ENCODE measurements around the gene OR52B4. TPM values are rescaled to one million over a fixed set of nuclear protein-coding genes. Genes with fewer than 3 reads are reported as not detected.

OR52B4 gene
- total RNA-seq: not detected
- not detected for polyA plus RNA-seq

DNA sequence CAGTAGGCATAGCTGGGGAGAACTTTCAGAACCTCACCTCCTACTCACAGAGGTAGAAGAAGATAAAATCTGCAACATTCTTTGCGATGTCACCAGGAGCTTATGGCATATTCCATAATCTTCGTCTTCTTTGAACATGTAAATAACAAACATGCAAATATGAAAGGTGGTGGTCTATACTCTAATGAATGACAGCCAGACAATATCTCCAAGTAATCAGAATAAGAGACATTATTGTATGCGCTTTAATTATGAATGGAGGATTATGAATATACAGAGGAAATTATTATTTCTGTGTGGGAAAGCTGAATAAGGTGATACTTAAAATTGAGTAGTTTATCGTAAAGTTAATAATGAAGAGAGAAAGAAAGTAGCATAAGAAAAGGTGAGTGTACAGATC is at the start of gene OR52B4:
TSS of gene OR52B4 (minus strand) at position 101 of the 400 bp plus-strand sequence. CDS start at position 10, 91 bp downstream.
- H3K27ac ChIP-seq (ENCODE audit: low read depth in 1 of 2, low read length in 2 of 2): no peak within 1 kb of the TSS
- H3K4me3 ChIP-seq (ENCODE audit: low read depth in 1 of 3, low read length in 3 of 3): no peak within 1 kb of the TSS
- H3K36me3 ChIP-seq (ENCODE audit: control insufficient read depth in 4 of 4, insufficient read depth in 3 of 4, low read depth in 1 of 4, low read length in 3 of 4): no peaks in the 10 kb centered on the region
- no peaks in the 10 kb centered on the region for H3K9me3 ChIP-seq (ENCODE audit: control insufficient read depth in 4 of 4, low read length in 3 of 4)
- H3K9ac ChIP-seq (ENCODE audit: low read depth in 1 of 2, low read length in 2 of 2): no peak within 1 kb of the TSS
- TF ChIP-seq RAD21 (IDR thresholded peaks at IDR 0.05) (no peak), NR2F2 (IDR thresholded peaks at IDR 0.05) (no peak), JUND (IDR thresholded peaks at IDR 0.05) (no peak), GABPA (IDR thresholded peaks at IDR 0.05 in 1 of 2, conservative IDR thresholded peaks at IDR 0.05 in 1 of 2) (no peak), TAF1 (conservative IDR thresholded peaks at IDR 0.05) (no peak)
- TF ChIP-seq, protein P1, sequence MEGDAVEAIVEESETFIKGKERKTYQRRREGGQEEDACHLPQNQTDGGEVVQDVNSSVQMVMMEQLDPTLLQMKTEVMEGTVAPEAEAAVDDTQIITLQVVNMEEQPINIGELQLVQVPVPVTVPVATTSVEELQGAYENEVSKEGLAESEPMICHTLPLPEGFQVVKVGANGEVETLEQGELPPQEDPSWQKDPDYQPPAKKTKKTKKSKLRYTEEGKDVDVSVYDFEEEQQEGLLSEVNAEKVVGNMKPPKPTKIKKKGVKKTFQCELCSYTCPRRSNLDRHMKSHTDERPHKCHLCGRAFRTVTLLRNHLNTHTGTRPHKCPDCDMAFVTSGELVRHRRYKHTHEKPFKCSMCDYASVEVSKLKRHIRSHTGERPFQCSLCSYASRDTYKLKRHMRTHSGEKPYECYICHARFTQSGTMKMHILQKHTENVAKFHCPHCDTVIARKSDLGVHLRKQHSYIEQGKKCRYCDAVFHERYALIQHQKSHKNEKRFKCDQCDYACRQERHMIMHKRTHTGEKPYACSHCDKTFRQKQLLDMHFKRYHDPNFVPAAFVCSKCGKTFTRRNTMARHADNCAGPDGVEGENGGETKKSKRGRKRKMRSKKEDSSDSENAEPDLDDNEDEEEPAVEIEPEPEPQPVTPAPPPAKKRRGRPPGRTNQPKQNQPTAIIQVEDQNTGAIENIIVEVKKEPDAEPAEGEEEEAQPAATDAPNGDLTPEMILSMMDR (IDR thresholded peaks at IDR 0.05; ENCODE audit: low read depth, low read length, missing input control): no peak
- TF ChIP-seq, protein P2, sequence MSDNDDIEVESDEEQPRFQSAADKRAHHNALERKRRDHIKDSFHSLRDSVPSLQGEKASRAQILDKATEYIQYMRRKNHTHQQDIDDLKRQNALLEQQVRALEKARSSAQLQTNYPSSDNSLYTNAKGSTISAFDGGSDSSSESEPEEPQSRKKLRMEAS (IDR thresholded peaks at IDR 0.05): no peak
- TF ChIP-seq, protein P3, sequence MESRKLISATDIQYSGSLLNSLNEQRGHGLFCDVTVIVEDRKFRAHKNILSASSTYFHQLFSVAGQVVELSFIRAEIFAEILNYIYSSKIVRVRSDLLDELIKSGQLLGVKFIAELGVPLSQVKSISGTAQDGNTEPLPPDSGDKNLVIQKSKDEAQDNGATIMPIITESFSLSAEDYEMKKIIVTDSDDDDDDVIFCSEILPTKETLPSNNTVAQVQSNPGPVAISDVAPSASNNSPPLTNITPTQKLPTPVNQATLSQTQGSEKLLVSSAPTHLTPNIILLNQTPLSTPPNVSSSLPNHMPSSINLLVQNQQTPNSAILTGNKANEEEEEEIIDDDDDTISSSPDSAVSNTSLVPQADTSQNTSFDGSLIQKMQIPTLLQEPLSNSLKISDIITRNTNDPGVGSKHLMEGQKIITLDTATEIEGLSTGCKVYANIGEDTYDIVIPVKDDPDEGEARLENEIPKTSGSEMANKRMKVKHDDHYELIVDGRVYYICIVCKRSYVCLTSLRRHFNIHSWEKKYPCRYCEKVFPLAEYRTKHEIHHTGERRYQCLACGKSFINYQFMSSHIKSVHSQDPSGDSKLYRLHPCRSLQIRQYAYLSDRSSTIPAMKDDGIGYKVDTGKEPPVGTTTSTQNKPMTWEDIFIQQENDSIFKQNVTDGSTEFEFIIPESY (IDR thresholded peaks at IDR 0.05): no peak
- no peak for DNase-seq (ENCODE audit: low spot score)
- no peaks in the 10 kb centered on the region for H3K4me1 ChIP-seq (ENCODE audit: control insufficient read depth in 4 of 4, insufficient read depth in 4 of 4, low read length in 3 of 4)
- no peaks in the 10 kb centered on the region for H3K27me3 ChIP-seq (ENCODE audit: control insufficient read depth in 4 of 4, insufficient read depth in 4 of 4, low read length in 3 of 4)
- WGBS: 86% methylated on average over 4 of the region's 4 CpGs

DNA sequence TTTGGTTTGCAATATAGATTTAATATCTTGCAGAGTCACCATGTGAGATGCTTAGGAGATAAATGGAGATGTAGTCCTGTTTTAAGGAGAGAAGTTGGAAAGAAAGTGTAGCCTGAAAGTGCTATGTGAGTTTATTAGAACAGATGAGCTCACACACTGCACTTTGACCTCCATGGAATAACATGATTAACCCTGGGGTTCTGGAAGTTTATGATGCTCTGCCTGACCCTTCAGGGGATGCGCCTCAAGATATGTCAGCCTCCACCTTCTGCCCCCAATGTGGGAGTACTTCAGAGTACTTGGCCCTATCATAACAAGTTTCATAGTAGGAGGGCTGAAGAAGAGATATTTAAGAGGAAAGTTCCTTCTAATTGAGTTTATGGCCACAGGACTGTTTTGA is 48.6 kb upstream of the OR52B4 start:
- WGBS: 75% methylated on average over 1 of the region's 1 CpG
- no peak for DNase-seq (ENCODE audit: low spot score)
- H3K9ac ChIP-seq (ENCODE audit: low read depth in 1 of 2, low read length in 2 of 2): no peak overlapping the region

More for the DNA sequence above, 48.6 kb upstream of the OR52B4 start:
- Histone ChIP-seq H3K27ac (ENCODE audit: low read depth in 1 of 2, low read length in 2 of 2) (no peak overlapping the region), H3K27me3 (ENCODE audit: control insufficient read depth in 4 of 4, insufficient read depth in 4 of 4, low read length in 3 of 4) (no peaks in the 10 kb centered on the region), H3K9me3 (ENCODE audit: control insufficient read depth in 4 of 4, low read length in 3 of 4) (no peaks in the 10 kb centered on the region), H3K4me1 (ENCODE audit: control insufficient read depth in 4 of 4, insufficient read depth in 4 of 4, low read length in 3 of 4) (no peaks in the 10 kb centered on the region), H3K4me3 (ENCODE audit: low read depth in 1 of 3, low read length in 3 of 3) (no peak overlapping the region), H3K36me3 (ENCODE audit: control insufficient read depth in 4 of 4, insufficient read depth in 3 of 4, low read depth in 1 of 4, low read length in 3 of 4) (no peaks in the 10 kb centered on the region)
- TF ChIP-seq RAD21 (IDR thresholded peaks at IDR 0.05) (no peak), RXRA (IDR thresholded peaks at IDR 0.05) (no peak), FOXA2 (IDR thresholded peaks at IDR 0.05) (no peak), GABPA (IDR thresholded peaks at IDR 0.05 in 1 of 2, conservative IDR thresholded peaks at IDR 0.05 in 1 of 2) (no peak), FOXA1 (IDR thresholded peaks at IDR 0.05) (no peak), JUND (IDR thresholded peaks at IDR 0.05) (no peak), HNF4A (conservative IDR thresholded peaks at IDR 0.05) (no peak), TAF1 (conservative IDR thresholded peaks at IDR 0.05) (no peak), YY1 (IDR thresholded peaks at IDR 0.05) (no peak)
- TF ChIP-seq, protein P4, sequence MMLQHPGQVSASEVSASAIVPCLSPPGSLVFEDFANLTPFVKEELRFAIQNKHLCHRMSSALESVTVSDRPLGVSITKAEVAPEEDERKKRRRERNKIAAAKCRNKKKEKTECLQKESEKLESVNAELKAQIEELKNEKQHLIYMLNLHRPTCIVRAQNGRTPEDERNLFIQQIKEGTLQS (IDR thresholded peaks at IDR 0.05): no peak
- TF ChIP-seq, protein P3 (IDR thresholded peaks at IDR 0.05): no peak
